ENCODE results near the gene ANXA7.

The ANXA7 gene

GRCh38 chr10:73357821-73358220 lies 56.0 kb downstream of the ANXA7 start:
- DNase-seq (ENCODE audit: low spot score) = no peak
- in situ Hi-C loops (cut with MboI; ENCODE audit: low pct_unique_long_range_greater_than_20kb, low sequenced_read_pairs, unreplicated experiment) = no loop called here
- TF ChIP-seq, protein P1, sequence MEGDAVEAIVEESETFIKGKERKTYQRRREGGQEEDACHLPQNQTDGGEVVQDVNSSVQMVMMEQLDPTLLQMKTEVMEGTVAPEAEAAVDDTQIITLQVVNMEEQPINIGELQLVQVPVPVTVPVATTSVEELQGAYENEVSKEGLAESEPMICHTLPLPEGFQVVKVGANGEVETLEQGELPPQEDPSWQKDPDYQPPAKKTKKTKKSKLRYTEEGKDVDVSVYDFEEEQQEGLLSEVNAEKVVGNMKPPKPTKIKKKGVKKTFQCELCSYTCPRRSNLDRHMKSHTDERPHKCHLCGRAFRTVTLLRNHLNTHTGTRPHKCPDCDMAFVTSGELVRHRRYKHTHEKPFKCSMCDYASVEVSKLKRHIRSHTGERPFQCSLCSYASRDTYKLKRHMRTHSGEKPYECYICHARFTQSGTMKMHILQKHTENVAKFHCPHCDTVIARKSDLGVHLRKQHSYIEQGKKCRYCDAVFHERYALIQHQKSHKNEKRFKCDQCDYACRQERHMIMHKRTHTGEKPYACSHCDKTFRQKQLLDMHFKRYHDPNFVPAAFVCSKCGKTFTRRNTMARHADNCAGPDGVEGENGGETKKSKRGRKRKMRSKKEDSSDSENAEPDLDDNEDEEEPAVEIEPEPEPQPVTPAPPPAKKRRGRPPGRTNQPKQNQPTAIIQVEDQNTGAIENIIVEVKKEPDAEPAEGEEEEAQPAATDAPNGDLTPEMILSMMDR (IDR thresholded peaks at IDR 0.05; ENCODE audit: extremely low read depth, insufficient read depth, missing control alignments) = no peak

GRCh38 chr10:73357166-73357565 lies 56.7 kb downstream of the ANXA7 start:
- in situ Hi-C loops (cut with MboI; ENCODE audit: low pct_unique_long_range_greater_than_20kb, low sequenced_read_pairs, unreplicated experiment) = no loop called here
- DNase-seq (ENCODE audit: low spot score) = no peak
- TF ChIP-seq, protein P1 (IDR thresholded peaks at IDR 0.05; ENCODE audit: extremely low read depth, insufficient read depth, missing control alignments) = no peak

DNA sequence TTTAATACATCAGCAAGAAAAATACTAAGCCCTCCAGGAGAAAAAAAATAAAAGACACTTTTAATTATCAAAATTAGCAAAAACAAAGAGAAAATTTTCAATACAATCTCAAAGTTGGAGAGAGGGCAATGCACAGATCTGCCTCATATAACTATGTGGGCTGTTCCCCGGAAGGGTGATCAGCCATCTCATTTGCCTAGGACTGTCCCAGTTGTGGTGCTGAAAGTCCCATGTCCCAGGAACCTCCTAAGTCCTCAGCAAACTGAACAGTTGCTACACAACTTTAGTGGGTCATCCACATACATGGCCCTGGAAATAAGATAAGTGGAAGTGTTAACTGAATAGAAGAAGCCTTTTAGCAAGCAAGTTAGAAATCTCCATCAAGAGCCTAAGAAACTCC lies 69.6 kb downstream of the ANXA7 start:
- DNase-seq (ENCODE audit: low spot score) = no peak
- TF ChIP-seq, protein P1 (IDR thresholded peaks at IDR 0.05; ENCODE audit: extremely low read depth, insufficient read depth, missing control alignments) = no peak
- in situ Hi-C loops (cut with MboI; ENCODE audit: low pct_unique_long_range_greater_than_20kb, low sequenced_read_pairs, unreplicated experiment) = no loop called here

DNA sequence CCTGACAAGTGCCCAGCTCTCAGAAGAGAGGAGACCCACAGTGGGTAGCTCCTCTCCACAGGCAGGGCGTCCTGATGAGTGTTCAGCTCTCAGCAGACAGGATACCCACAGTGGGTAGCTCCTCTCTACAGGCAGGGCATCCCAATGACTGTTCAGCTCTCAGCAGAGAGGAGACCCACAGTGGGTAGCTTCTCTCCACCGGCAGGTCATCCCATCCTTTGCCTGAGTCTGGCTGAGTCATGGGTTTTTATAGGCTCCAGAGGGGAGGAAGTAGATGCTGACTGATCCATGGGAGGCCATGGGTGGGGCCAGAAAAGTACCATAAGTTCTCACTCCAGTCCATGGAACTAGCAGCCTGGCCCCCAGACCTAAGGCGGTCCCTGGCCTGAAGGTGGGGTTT lies 73.7 kb downstream of the ANXA7 start:
- TF ChIP-seq, protein P1 (IDR thresholded peaks at IDR 0.05; ENCODE audit: extremely low read depth, insufficient read depth, missing control alignments) = no peak
- no peak for DNase-seq (ENCODE audit: low spot score)
- in situ Hi-C loops (cut with MboI; ENCODE audit: low pct_unique_long_range_greater_than_20kb, low sequenced_read_pairs, unreplicated experiment) = no loop called here

DNA sequence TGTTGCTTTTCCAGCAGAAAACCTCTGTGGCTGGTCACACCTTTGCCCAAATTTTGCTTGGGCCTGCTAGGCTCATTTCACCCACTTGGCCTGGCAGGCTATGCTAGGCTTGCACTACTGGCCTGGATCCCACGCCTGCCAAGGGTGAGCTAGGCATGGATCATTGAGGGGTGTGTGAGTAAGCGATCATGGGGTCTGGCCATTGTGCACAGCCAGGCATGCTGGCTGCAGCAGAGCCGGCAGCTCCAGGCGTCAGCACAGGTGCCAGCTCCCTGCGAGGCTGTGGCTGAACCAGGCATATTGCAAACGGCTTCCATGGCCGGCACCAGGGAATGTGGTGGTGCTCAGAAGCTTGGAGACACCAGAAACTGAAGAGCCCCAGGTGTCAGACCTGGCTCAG lies 74.4 kb downstream of the ANXA7 start:
- in situ Hi-C loops (cut with MboI; ENCODE audit: low pct_unique_long_range_greater_than_20kb, low sequenced_read_pairs, unreplicated experiment) = no loop called here
- TF ChIP-seq, protein P1 (IDR thresholded peaks at IDR 0.05; ENCODE audit: extremely low read depth, insufficient read depth, missing control alignments) = no peak
- DNase-seq (ENCODE audit: low spot score) = no peak

GRCh38 chr10:73338801-73339368 lies 75.0 kb downstream of the ANXA7 start:
- in situ Hi-C loops (cut with MboI; ENCODE audit: low pct_unique_long_range_greater_than_20kb, low sequenced_read_pairs, unreplicated experiment) = no loop called here
- TF ChIP-seq, protein P1 (IDR thresholded peaks at IDR 0.05; ENCODE audit: extremely low read depth, insufficient read depth, missing control alignments) = no peak
- DNase-seq (ENCODE audit: low spot score) = no peak

GRCh38 chr10:73333202-73333601 lies 80.7 kb downstream of the ANXA7 start:
- TF ChIP-seq, protein P1 (IDR thresholded peaks at IDR 0.05; ENCODE audit: extremely low read depth, insufficient read depth, missing control alignments) = no peak
- in situ Hi-C loops (cut with MboI; ENCODE audit: low pct_unique_long_range_greater_than_20kb, low sequenced_read_pairs, unreplicated experiment) = no loop called here
- no peak for DNase-seq (ENCODE audit: low spot score)

All from GM13977 (cell line).